ENCODE data around the gene DSTYK.
"Not testable (repeated sequence)": the region's sequence is repeated elsewhere in the genome, so short reads cannot be mapped to it uniquely, and the experiment has no call there.

DSTYK gene

DNA sequence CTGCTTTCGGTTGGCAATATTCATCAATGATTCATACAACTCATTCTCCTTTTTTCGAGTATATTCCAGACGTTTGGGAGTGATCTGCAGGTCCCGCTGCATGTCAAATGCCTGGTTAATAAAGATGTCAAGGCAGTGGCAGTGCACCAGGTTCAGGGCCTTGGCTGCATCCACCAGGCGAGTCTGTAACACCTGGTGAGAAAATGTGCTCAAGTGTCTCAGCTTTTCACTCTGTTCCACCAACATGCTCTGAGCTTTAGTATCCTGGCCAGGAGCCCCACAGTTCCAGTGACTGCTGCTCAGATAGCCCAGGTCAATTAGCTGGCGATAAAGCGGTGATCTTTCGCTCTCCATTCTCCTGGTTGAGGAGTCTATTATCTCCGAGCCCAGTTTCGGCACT is 42.3 kb downstream of the DSTYK start:
- no peak for DNase-seq

DNA sequence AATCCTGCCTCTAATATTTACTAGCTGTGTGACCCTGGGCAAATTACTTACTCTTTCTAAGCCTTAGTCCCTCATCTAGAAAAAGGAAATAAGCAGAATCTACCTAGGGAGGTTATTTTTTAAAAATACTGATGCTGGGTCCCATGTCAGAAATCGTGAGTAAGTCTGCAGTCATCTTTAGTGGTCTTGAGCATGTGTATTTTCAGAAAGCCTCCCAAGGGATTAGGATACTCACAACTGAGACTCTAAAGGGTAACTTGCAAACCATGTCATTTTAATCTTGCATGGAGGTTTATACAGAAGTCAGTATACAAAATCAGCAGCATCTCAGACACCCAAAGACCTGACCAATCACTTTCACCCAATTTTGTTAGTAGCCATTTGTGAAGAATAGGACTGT is 43.2 kb downstream of the DSTYK start:
- no peak for DNase-seq

DNA sequence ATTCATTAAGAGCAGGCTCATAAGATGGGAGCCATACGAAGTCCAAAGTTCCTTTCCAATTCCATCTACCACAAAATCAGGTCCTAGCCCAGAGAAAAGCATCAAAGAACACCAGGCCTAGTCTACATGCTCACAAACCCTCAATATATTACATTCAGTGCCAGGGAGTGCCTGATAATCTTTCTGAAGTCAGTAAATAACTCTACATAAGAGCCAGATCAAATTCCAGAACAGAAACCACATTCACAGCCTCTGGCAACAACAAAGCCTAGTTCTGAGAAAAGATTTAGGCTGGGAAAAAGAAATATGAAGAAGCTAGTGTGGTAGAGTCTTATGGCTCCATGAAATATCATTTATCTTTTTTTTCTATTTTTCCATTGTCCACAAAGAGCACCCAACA is 49.2 kb downstream of the DSTYK start:
- DNase-seq: no peak

DNA sequence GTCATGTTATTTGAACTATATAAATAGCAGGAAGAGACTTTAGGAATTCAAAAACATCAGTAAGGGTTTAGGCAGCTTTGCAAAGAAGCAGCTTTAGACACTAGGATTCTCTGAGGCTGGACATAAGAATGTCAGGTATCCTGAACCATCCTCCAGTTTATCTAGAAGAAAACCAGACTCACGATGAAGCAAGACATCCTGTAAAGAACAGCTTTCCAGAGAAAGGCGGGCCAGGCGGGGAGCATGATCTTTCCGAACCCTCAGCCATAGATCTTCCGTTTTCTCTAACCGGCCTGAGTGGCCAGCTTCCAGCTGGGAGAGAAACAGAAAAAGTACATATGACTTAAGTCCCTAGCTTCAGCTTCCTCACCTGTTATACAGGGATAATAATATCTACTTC is 50.4 kb downstream of the DSTYK start:
- DNase-seq: no peak

DNA sequence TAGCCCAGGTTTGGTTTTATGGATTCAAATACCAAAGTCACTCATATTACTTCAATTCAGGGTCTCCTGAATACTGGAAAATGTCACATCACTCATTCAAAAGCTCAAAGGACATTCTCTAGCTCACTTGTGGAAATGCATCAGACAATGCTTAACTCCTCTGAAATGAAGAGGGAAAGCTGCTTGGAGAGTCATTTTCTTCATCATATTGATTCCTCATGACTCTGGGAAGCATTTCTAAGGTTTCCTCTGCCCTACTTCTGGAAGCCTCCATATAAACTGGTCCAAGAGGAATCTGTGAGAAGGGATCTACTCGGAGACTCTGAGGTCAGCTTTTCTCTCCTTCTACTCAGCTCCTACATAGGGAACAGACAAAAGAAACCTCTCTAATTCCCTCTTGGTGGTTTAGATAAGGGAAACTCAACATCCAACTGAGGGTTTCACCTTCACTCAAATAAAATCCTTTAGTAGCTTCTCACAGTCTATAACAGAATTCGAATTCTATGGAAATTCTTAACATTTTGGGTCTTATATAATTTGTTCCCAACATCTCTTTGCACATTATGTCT is 53.4 kb downstream of the DSTYK start:
- DNase-seq: no peak

DNA sequence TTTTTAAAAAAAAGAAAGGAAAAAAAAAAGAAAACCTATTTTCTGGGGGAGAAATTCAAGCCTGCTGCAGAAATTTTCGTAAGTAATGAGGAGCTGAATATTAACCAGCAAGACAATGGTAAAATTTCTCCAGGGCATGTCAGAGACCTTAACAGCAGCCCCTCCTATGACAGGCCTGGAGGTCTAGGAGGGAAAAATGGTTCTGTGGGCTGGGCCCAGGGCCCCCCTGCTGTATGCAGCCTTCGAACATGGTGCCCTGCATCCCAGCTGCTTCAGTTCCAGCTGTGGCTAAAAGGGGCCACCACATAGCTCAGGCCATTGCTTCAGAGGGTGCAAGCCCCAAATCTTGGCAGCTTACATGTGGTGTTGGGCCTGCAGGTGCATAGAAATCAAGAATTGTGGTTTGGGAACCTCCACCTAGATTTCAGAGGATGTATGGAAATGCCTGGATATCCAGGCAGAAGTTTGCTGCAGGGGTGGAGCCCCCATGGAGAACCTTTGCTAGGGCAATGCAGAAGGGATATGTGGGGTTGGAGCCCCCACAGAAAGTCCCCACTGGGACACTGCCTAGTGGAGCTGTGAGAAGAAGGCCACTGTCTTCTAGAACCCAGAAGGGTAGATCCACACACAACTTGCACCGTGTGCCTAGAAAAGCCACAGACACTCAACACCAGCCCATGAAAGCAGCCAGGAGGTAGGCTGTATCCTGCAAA is 55.7 kb downstream of the DSTYK start:
- not testable (repeated sequence) for DNase-seq

DNA sequence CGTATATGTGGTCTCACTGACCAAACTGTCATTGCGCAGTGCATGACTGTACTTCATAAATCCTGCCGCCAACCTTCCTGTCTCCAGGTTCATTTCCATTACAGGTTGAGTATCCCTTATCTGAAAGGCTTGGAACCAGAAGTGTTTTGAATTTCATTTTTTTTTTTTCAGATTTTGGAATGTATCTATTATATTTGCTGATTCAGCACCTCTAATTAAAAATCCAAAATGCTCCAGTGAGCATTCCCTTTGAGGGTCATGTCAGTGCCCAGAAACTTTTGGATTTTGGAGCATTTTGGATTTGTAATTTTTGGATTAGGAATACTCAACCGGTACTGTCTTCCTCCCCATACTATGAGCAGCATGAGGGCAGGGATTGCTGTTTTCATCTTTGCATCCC is 59.0 kb downstream of the DSTYK start:
- DNase-seq: no peak

DNA sequence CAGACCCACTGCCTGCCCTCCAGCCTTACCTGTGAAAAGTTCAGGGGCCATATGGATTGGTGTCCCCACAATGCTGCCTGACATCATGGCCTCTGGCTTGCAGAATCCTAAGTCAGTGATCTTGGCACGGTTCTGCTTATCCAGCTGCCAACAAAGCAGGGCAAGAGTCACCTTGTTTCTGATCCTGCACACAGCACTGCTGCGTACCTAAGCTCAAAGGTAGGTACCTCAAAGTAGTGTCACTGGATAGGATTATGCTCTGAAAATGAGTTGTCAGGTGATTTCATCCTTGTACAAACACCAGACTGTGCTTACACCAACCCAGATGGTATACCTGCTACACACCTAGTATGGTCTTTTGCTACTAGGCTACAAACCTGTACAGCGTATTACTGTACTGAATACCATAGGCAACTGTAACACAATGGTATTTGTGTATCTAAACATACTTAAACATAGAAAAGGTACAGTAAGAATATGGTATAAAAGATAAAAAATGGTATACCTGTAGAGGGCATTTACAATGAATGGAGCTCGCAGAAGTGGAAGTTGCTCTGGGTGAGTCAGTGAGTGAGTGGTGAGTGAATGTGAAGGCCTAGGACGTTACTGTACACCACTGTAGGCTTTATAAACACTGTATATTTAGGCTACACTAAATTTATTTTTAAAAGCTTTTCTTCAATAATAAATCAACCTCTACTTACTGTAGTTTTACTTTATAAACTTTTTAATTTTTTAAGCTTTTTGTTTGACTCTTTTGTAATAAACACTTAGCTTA is 60.7 kb downstream of the DSTYK start:
- no peak for DNase-seq

DNA sequence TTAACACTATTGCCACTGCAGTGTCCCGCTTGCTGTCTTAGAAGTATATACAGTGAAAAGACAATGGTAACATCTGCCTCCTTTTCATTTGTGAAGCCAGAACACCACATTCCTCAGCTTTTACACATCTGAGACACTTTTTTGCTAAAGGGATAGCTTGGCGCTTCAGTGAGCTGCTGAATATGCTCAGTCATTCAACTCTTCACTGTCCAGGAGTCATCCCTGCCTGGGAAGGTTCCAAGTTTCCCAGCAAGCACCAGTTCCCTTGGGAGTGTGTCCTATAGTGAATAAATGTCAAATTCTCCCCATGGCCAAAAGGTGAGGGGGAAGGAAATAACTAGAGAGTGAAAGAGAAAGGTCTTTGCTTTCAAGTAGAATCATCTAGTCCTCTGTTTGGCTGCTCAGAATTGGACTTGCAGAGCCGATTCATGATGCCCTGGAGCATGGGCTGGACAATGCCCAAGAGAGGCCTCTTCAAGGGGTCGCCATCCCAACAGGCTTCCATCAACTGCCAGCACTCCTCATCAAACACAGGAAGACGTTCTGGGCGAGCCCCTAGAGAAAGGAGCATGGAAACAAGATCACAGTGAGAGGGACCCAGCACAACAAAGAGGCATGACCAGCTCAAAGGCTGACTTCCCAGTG is 64.2 kb downstream of the DSTYK start:
- no peak for DNase-seq

DNA sequence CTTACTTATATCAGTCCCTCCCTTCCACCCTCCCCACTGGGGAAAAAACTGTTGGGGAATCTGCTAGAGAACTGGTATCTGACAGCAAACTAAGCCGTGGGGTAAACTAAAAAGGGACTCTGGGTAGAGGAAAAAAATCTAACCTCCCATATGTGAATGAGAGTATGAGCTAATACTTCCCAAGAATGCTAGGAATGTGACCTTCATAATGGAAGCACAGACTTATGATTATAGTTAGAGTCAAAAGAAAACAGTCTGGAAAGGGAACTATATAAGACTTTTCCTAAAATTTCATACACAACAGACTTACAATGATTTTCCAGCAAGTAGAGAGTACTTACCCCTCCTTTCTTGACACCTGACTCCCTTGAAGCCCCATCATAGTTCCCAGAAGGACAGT is 66.8 kb downstream of the DSTYK start:
- DNase-seq: no peak

DNA sequence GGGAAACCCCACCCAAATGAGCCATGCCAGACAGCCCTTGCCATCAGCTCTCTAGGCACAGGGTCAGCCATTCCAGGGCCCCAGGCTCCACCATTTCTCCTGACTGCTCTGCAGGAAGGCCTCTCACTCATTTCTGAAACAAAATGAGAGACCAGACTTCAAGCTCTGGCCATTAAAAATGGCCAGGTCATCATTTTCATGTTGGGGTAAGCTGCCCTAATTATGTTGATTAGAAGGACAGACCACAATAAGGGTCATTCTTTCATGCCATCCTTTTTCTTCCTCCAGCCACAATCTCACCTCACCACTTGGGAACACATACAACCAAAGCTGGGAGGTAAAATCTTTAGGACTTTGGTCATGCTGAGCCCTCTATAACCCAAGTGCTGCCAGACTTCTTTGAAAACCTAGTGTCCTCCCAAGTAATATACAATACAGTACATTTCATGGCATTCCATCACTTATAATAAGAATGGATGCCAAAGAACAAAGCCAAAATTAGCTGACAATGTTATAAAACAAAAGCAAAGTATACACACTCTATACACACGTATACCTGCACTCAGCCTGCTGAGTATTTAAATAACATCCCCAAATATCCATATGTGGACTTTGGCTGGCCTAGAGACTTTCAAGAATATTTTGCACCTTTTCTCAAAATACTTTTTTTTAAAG is 67.3 kb downstream of the DSTYK start:
- DNase-seq: no peak

DNA sequence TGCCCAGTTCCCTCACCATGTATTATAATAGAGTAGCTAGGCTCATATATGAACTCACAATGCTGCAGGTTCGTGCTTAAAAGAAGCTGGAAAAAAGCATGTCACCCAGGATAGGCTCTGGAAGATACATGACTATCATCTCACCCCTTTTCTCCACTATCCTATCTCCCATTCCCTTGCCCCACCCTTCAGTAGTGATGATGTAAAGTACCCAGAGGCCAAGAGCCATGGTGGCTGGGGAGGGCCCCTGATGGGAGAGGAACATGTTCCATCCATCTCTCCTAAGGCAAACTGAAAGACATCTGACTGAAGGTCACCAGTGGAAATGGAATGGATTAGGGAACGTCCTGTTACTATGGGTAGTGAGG is 69.4 kb downstream of the DSTYK start:
- DNase-seq: no peak

DNA sequence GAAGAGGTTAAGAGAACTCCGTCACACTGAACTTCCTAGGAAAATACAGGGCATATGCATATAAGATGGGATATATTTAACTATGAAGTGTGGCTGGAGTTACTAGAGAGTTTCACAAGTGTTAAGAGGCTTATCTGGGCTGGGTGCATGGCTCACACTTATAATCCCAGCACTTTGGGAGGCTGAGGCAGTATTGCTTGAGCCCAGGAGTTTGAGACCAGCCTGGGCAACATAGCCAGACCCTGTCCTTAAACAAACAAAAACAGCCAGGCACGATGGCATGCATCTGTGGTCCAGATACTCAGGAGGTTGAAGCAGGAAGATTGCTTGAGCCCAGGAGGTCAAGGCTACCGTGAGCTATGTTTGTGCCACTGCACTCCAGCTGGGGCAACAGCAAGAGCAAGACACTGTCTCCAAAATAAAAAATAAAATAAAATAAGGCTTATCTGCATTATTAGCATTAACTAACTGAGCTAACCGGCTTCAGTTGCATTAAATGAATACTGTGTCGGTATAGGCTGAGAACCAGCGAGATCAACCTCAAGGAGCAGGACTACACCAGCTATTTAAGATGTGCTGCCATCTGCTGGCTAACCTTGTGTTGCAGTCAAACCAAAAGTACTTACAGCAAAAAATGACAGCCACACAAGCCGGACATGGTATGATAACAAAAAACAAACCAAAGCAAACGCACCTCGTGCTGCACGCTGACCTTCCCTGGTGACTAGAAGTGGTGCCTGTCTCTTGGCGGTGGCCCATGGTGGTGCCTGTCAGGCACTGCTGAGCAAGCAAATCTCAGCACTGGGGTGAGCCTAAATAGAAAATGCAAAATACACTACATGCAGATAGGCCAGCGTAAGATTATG is 70.0 kb downstream of the DSTYK start:
- peak; percentile 29 to 75 (median 55) for DNase-seq

DNA sequence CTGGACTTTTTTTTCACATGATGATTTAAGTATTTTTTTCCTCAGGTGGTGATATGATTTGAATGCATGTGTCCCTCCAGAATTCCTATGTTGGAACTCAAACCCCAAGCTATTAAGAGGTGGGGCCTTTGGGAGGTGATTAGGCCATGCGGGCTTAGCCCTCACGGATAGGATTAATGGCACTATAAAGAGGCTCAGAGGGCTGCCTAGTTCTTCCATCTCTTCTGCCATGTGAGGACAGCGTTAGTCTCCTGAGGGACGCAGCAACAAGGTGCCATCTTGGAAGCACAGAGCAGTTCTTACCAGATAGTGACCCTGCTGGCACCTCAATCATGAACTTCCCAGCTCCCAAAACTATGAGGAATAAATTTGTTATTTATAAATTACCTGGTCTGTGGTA is 71.4 kb downstream of the DSTYK start:
- no peak for DNase-seq

DNA sequence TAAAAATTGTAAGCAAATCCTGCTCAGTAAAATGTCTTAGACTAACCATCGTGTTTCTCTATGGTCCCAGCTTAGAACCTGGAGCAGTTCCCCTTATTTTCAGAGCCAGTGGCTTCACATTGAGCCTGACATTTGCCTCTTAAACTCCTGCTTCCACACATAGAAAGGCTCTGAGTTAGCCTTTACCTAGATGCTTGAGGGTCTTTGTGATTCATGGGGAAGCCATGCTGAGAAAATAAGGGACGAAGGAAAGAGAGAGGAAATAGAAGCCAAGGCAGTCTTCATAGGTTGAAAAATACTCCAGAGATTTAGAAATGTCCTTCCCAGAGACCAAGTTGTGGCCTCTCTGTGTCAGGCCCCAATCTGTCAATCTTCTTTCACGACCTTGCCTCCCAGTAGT is 73.6 kb downstream of the DSTYK start:
- DNase-seq: no peak

DNA sequence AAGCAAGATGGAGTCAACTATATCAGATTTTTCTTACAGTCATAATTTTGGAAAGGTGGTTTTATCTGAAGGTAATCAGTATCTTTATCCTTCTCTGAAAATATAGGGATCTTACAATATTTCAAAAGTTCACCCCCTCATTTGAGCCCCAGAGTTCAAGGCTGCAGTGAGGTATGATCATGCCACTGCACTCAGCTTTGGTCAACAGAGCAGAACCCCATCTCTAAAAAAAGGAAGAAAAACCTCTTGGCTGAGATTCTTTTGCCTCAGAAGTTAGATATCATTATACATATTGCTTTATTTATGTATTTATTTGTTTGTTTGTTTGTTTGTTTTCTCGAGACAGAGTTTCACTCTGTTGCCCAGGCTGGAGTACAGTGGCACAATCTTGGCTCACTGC is 78.2 kb downstream of the DSTYK start:
- no peak for DNase-seq

DNA sequence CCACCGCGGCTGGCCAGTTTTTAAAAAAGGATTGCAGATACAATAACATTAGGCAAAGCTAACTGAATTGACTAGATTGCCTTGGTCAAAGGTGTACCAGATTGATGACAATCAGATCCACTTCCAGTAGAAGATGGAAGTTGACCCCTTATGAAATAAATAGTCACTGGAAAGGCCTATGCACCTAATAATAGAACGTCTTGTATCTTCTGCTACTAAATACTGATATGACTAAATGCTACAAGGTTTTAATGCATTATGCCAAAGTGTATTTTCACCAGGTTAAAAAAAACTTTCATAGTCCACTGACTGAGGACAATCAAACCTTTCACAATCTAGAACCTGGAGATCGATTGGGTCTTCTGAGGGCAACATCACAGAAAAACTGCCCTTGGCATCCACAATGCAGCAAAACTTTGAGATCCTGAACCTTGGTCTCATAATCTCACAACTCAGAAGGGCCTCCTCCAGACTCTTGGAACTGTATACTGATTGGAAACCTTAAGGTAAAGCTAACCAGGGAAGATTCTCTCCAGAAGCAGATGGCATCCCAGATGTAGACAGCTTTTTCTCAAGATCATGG is 82.0 kb downstream of the DSTYK start:
- no peak for DNase-seq

DNA sequence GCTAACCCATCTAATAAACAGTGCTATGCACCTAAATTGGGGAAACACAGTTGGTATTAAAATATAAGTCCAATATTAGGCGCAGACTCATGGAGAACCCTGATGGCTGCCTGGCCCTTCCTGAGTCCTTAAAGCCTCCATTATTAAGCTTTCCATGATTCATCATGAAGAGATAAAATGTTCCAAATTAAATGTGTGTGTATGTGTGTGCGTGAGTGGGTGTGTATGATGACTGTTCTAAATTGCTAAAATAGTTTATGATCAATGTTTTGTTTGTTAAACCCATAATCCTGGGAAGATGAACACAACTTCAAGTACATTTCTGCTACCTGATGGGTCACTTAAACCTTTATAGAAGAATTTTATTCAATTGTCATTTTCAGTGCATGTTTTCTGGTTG is 83.5 kb downstream of the DSTYK start:
- DNase-seq: no peak

DNA sequence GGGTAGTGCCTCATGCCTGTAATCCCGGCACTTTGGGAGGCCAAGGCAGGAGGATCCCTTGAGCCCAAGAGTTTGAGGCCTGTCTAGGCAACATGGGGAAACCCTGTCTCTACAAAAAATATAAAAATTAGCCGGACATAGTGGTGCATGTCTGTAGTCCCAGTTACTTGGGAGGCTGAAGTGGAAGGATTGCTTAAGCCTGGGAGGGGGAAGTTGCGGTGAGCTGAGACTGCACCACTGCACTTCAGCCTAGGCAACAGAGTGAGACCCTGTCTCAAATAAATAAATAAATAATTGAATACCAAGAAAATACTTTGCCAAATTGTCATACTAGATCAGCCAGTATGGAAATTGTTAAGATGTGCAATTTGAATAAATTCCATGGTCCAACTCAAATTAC is 83.9 kb downstream of the DSTYK start:
- no peak for DNase-seq

DNA sequence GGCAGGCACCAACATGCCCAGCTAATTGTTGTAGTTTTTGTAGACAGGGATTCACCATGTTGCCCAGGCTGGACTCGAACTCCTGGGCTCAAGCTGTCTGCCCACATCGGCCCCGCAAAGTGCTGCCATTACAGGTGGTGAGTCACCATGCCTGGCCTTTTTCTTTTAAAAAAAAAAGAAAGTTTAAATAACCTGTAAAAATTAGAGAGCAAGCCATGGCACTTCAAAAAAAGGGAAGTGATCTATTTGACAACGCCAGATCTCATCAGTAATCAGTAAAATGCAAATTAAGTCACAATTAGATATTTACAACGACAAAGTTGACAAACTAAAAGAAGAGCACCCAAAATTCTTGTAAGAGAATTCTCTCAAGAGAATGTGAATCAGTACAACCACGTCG is 86.8 kb downstream of the DSTYK start:
- DNase-seq: no peak

DNA sequence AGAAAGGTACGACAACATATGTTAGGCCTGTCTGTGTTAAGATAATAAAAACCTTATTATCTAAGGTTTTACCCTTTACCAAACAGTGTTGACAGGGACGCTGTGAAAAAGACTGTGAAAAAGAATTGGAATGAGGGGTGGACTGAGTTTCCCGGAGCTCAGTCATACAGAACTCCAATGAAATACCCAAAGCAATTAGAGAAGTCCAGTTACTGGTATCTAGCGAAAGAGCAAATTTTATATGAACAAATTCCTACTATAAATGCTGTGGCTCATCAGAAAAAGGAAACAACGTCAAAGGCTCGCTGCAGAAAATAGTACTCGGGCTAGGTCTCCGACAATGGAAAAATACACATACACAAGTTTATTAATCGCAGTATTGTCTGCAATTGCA is 89.0 kb downstream of the DSTYK start:
- DNase-seq: no peak

Measured in T-helper 1 cell (primary cell).